ENCODE measurements around the gene DENND2C.
"Not testable (repeated sequence)": the region's sequence is repeated elsewhere in the genome, so short reads cannot be mapped to it uniquely, and the experiment has no call there.

Gene DENND2C

DNA sequence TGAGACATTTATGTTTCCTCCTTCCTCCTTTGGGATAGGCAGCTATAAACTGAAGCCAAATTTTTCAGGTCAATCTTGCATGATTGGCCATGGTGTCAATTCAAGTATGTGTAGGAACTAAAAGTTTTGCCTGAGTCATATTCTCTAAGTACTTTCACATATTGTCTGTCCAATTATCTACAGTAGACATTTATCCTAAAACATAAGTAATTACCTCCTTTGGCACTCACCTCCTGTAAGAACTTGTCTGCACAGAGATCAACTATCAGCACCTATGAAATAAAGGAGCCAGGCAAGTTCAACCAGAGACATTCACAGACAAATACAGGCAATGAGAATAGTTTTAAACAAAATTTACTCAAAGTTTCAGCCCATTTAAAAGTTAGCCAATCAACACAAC is 74.2 kb downstream of the DENND2C start:
- DNase-seq, result no peak

DNA sequence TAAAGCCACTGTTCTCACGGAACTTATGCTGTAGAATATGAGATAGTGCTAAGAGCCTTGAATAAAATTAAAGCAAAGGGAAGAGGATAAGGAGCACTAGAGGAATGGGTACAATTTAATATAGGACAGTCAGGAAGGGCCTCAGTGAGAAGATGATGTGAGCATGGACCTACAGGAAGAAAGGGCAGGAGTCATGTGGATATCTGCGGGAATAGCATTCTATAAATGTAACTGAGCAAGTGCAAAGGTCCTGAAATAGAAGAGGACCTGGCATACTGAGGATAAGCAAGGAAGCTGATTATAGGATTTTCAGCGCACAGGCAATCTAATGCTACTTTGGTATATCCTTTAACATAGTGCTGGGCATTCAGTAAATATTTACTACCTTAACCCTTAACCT is 75.8 kb downstream of the DENND2C start:
- no peak for DNase-seq

DNA sequence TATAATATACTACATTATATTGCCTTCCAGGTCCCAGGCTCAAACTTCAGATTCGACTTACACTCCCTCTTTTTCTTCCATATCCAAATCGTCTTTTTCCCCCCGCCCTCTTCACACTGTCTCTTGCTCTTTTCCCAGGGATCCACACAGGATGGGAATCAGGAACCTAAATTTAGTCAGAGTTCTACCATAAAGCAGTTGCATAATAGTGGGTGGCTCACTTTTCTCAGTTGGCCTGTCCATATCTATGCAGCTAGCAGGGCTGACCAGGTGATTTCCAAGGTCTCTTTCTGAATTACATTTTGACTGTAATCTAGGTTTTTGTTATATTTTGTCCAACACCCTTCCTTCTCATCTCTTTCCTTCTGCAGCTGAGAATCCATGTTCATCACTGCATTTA is 80.7 kb downstream of the DENND2C start:
- no peak for DNase-seq

DNA sequence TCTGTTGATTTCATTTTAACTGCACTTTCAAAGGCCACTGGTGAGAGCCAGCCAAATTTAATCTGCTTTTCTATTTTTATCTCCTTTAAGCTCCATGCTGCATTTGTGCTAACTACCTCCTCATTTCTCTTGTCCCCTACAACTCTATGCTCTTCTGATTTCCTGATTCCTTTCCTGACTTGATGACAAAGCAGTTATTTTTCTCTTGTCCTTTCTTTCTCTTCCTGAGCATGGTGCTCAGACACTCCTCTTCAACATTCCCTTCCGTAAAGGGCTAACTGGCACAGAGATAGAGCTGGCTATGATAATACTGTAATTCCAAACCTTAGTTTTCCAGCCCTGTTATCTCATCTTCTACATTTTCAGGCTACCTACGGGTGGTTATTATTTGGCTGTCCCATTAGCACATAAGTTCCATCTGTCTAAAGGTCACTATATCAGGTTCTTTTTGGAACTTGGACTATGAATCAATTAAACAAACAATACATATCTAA is 81.6 kb downstream of the DENND2C start:
- no peak for DNase-seq

DNA sequence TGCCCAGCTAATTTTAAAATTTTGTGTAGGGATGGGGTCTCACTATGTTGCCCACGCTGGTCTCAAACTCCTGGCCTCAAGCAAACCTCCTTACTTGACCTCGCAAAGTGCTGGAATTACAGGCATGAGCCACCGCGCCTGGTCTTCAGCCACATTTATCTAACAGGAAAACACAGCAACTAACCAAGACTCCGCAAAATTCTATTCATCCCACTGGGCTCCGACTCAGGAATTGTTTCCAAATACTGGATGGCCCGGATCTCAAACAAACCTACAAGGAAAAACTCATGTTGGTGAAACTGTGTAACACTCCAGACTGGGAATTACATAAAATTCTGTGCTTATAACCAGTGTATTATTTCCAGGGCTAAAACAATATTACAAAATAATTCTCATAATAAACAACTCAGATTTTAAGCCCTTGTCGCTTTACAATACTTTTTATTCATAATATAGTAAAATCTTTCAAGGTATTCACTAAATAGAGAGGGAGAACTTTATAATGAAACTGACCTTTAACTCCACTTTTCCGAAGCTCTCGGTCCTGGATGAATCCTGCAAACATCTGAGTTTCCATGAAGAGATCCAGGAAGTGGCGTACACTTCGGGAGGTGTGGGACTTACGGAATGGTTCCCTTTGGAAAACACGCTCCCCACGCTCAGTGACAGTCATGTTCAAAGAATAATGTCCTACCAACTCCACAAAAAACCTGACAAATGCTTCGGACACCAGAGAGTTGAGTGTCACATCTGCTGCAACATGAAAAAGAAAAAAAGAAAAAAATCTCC is 82.5 kb downstream of the DENND2C start:
- DNase-seq, result no peak

DNA sequence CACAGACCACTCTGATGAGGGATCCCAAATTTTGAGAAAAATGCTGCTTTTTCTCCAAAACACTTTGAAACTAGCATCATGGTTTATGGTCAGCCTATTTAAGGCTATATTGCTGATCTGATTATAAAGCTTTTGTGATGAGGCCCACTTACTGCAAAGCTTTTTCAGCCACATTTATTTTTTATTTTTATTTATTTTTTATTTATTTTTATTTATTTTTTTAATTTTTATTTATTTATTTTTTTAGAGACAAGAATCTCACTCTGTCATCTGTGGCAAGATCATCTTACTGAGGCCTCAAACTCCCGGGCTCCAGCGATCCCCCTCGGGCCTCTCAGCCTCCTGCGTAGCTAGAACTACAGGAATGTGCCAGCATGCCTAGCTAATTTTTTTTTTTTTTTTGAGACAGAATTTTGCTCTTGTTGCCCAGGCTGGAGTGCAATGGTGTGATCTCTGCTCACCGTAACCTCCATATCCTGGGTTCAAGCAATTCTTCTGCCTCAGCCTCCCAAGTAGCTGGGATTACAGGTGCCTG is 83.3 kb downstream of the DENND2C start:
- no peak for DNase-seq

DNA sequence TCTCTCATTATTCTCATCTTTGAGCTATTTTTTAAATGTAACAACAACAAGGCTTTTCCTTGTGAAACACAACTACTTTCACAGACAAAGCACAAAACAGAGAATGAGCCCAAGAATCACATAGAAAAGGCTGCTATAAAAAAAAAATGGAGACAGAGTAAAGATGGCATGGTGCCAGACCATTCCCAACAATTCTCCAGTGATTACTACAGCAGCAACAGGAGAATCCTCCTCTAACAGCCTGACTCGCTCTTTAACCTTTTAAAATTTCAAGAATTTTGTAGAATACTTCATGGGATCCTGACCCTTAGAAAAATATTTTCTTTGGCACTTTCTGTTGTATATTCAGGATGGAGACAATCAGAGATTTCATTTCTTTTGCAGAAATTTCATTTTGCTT is 84.6 kb downstream of the DENND2C start:
- no peak for DNase-seq

DNA sequence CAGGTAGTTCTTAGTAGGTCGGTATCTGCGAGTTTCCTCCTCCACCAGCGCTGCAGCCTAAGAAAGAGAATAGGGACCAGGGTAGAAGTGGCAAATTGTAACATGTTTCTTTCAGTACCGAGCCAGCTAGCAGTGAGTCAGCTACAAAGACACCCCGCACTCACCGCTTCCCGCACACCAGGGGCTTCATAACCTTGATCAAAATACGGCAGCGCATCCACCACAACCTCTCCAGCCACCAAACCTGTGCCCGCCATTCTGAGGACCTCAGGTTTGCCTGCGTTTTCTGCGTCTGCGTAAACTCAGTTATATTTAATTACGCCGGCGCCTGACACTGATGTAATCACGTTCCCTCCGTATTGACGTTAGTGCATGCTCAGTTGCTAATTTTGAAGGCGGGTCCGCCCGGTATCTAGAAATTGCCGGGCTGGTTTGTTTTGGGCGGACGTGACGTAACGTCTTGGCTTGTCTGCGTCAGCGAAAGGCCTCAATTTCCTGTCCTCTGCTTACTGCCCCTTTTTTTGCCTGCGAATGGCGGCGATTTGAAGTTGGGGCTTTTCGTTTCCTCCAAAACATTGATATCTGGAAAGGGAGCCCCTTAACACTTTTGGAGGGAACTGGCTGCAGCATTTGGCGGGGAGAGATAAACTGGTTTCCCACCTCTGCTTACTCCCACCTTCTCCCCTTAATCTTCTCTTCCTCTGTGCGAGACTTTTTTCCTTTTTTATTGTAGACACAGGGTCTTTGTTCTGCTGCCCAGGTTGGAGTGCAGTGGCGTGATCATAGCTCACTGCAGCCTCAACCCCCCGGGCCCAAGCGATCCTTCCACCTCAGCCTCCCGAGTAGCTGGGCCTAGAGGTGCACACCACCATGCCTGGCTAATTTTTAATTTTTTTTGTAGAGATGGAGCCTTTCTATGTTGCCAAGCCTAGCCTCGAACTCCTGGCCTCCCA is 88.2 kb downstream of the DENND2C start, which contains the start of gene BCAS2:
Gene BCAS2 (minus strand): TSS at position 281 of the 953 bp plus-strand sequence. CDS start 24 bp downstream, at position 257.
- peak; percentile 91 for DNase-seq

DNA sequence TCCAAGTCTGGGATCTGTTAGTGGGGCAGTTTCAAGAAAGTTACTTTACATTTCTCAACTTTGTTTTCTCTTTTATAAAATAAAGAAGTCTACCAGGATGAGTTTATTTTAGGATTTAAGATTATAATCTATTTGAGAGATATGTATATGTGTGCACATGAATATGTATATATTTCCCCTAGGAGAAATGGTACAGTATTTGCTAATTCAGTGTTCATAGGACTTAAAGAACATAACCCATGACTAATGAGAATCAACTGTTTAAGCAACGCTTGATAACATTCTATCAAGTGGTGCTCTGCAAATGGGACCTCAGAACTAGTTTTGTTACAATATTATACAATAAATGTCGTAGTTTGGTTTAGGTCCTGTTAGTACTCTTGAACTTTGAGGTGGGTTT is 95.5 kb downstream of the DENND2C start:
- DNase-seq, result no peak

DNA sequence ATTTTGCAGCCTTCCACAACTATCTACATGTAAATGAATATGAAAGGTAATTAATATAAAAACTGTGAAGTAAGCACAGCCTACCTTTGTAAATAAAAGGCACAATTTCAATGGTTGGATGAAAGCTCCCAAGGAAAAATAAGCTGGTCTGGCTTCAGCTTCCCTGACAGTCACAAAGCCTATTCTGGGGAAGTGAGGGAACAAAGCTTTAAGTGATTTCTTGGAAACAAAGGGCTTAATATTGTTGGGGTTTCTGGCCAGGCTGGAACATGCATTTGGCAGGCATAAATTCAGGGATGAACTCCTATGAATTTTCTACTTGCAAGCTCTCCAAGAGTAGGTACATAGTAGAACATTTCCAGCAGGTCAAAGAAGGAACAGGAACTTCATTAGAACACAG is 105.7 kb downstream of the DENND2C start:
- no peak for DNase-seq

DNA sequence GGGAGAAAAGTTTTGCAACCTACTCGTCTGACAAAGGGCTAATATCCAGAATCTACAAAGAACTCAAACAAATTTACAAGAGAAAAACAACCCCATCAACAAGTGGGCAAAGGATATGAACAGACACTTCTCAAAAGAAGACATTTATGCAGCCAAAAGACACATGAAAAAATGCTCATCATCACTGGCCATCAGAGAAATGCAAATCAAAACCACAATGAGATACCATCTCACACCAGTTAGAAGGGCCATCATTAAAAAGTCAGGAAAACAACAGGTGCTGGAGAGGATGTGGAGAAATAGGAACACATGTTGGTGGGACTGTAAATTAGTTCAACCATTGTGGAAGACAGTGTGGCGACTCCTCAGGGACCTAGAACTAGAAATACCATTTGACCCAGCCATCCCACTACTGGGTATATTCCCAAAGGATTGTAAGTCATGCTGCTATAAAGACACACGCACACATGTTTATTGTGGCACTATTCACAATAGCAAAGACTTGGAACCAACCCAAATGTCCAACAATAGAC is 106.8 kb downstream of the DENND2C start:
- DNase-seq, result not testable (repeated sequence)

DNA sequence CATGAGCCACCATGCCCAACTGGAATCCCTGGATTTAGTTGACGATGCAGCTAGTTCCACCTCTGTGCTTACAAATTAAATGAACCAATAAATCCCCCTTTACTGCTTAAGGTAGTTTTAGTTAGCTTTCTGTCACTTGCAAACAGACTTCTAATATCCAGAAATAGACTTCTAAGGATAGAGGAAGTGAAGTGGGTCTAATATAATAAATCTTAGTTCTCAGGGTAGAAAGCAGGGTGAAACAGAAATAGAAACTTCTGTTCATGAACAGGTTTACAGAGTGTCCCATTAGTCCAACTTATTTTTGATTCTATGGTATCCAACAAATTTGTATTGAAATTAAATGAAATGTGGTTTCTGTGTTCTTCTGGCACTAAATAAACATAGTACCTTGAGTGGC is 108.5 kb downstream of the DENND2C start:
- DNase-seq, result no peak

DNA sequence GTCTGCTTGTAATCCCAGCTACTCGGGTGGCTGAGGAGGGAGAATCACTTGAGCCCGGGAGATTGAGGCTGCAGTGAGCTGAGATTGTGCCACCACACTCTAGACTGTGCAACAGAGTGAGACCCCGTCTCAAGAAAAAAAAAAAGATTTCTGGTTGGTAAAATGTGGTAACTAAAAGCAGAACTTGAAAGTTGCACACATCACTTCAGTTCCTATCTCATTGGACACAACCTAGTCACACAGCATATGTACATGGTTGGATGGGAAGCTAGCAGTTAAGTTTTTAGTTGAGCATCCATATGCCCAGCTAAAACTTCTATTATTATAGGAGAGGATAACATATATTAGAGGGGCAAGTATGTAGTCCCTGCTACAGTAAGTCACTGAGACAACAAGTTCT is 110.5 kb downstream of the DENND2C start:
- DNase-seq, result no peak

DNA sequence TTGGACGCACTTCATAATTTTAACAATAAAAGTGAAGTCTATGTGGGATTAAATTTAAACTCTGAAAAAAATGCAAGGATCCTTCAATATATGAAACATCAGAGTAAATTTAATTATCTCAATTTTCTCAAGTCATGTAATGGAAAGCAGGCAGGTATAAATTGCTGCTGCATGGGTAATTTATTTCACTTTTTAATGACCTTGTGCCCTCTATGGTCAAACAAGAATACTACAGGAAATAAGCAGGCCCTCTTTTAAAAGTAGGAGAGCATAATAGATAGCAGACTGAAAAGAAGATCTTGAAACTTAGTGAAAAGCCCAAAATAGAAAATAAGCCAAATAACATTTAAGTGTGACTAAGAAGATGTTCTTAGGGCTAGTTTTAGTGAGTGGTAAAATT is 111.3 kb downstream of the DENND2C start:
- no peak for DNase-seq

DNA sequence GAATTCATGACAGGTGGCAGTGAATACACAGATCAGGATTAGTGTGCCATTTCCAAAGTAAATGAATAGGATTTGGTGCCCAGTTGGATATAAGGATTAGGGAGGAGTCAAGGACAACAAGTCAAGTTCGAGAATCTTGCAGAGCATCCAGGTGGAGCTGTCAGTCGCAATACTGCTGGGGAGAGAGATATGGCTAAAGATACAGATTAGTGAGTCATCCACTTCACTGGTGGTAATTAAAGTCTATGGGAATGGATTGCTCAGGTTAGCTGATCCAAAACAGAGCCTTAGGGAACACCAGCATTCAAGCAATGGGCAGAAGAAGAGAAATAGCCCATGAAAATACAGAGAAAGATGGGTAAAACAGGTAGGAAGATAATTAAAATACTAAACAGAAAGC is 115.3 kb downstream of the DENND2C start:
- DNase-seq, result no peak

DNA sequence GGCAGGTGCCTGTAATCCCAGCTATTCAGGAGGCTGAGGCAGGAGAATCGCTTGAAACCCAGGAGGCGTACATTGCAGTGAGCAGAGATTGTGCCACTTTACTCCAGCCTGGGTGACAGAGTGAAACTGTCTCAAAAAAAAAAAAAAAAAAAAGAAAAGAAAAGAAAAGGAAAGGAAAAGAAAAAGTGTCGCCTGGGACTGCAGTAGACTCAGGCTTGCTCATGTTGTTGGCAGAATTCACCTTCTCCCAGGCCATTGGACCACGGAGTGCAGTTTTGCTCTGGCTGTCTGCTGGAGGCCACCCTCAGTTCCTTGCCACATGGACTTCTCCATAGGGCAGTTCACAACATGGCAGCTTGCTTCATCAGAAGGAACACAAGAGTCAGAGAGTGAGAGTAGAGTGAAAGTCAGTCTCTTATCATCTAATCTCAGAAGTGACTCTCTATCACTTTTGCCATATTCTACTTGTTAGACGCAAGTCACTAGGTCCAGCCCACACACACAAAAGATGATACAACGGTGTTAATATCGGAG is 117.7 kb downstream of the DENND2C start:
- no peak for DNase-seq

DNA sequence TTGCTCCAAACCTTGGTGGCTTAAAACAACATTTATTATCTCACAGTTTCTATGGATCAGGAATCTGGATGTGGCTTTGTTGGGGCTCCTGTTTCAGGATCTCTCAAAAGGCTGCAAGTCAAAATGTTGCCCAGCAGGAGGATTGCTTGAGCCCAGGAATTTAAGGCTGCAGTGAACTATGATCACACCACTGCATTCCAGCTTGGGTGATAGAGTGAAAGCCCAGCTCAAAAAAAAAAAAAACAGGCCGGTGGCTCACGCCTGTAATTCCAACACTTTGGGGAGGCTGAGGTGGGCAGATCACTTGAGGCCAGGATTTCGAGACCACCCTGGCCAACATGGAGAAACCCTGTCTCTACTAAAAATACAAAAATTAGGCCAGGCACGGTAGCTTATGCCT is 118.4 kb downstream of the DENND2C start:
- no peak for DNase-seq

DNA sequence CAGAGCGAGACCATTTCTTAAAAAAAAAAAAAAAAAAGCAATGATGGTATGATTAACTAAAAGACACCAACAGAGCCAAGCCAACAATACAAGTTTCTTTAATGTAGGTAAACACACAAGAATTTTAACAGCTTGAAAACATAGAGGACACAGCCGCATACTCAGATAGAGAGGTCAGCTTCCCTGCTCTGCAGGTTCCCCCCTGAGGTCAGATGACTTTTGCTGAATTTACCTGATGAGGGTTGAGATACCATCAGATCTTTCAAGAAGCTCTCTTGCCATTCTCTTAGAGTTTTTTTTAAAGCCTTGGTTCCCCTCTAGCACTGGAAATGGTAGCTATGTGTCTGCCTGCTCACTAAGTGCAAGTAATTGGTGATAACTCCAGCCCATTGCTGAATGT is 119.5 kb downstream of the DENND2C start:
- DNase-seq, result no peak

DNA sequence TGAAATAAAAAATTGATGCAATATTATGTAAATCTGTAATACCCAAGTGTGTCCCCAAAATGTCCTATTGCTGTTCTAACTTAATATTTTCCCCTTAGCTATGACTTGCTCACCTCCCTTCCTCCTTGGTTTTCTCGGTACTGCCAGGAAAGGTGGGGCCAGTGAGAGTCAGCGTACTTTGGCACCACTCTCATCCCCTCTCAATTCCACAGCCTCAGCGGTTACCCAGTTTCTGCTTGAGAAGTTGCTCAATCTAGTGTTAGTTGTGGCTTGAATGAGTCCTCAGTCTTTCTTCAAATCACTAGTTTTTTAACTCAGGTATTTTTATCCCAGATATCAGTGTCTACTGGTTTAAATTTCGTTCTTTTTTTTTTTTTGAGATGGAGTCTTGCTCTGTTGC is 120.7 kb downstream of the DENND2C start:
- no peak for DNase-seq

DNA sequence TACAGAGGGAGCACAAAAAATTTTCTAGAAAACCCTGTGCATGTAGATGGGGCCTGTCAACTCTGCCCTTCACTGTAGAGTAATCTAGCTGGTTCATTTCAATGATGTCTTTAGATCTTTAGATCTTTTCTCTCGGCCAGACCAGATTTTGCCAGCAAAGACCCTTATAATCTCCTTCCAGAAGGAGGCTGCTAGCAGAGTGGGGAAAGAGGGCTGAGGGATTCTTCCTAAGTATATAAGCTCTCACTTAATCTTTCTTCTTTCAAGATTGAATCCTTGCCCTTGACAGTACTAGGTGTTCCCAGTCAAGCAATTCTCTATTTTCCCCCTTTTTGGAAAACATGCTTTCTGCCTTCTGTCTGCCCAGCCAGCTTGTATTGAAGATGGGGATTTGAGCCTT is 122.8 kb downstream of the DENND2C start:
- no peak for DNase-seq

DNA sequence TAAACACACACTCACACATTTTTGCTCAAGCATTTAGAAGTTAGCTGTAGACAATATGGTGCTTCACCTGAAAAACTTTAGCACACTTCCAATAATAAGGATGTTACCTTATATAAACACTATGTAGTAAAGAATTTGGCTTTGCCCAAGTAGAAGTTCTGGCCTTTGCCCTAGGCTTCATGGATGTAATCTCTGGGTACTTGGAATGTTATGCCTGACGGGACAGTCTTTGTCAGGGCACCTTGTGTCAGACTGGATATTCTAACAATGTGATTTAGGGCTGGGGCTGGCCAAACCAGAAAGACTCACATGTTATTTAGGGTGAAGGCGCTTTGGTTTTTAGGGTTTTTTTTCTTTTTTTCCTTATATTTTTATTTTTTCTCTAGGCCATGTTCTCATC is 124.1 kb downstream of the DENND2C start:
- no peak for DNase-seq

DNA sequence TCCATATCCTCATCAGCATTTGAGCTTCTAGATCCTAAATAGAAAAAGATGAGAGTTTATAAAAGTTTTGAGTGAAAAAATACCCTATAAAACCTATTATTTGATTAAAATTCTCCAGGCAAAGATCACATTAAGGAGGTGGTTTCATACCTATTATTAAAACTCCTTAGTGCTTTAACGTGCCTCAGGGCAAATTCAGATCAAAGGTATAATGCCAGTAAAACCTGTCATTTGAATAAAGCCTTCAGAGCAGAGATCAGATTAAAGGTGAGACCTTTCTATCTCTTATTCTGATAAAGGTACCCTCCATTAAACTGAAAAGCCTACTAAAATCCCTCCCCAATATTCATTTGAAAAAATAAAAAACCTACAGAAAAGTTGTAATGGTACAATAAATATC is 124.5 kb downstream of the DENND2C start:
- DNase-seq, result no peak

DNA sequence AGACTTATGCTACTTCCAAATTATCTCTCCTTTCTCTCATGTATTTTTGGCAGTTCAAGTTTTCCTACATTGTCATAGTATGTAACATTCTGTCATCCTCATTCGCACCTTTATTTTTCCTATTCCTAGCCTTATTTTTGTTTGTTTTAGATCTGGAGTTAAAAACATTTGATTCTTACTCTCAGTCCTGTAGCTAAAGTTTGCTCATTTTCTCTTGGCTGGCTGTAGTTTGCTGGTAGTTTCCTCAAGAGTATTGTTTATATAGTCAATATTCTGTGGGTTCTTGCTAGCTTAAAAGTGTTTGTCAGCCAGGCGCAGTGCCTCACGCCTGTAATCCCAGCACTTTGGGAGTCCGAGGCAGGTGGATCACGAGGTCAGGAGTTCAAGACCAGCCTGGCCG is 129.0 kb downstream of the DENND2C start:
- DNase-seq, result no peak

Data from NCI-H748 treated with DMSO at 0.1 percent for 48 hours (cell line).